ENCODE results near the gene GRAMD1A. TPM values are rescaled to one million over a fixed set of nuclear protein-coding genes. Genes with fewer than 3 reads are reported as not detected.

The GRAMD1A gene
- total and polyA plus RNA-seq, 12 donors: 19.5 to 49.4 (median 31.8) TPM

- Histone ChIP-seq H3K36me3 (no peaks in the 10 kb centered on the region), H3K4me1 (peaks cover 0 to 7% (median 0%) of the 10 kb centered on the region in 9 donors), H3K4me3 (no peak overlapping the region), H3K27me3 (peaks cover 0 to 9% (median 0%) of the 10 kb centered on the region in 7 donors), H3K9me3 (peaks cover 0 to 13% (median 6%) of the 10 kb centered on the region in 11 donors), H3K27ac (no peak overlapping the region)
- 16 to 19% methylated on average over 14 of the region's 14 CpGs for WGBS, 2 donors
- intact Hi-C loops (cut with DNase I): loop anchor here in 7 of 10 donors (2.0 to 10.0 kb wide), 6 partner anchors 65 to 75 kb away; partner anchors contain the start of genes LGI4 (in 4 of the 7), FXYD1 (in 3 of the 7) and FXYD7 (in 1 of the 7)
- ATAC-seq: peak; percentile 80 to 92 (median 88)
- DNase-seq: peak; percentile 79 to 88
- peak; percentile 71 to 90 (median 84) for TF ChIP-seq CTCF (IDR thresholded peaks at IDR 0.05)
These were observed 66.8 kb downstream of the GRAMD1A start for GRCh38 chr19:35066691-35067563.

GRCh38 chr19:35068941-35069634 lies 69.0 kb downstream of the GRAMD1A start:
- H3K4me3 ChIP-seq: no peak overlapping the region
- H3K36me3 ChIP-seq: no peaks in the 10 kb centered on the region
- peaks cover 0 to 7% (median 0%) of the 10 kb centered on the region in 9 donors for H3K4me1 ChIP-seq
- no peak for DNase-seq
- WGBS, 2 donors: 82 to 89% methylated on average over 10 of the region's 10 CpGs
- intact Hi-C loops (cut with DNase I): loop anchor here in 5 of 10 donors (5.0 to 10.0 kb wide), 4 partner anchors 63 to 73 kb away; partner anchors contain the start of genes FXYD1 (in 3 of the 5), LGI4 (in 3 of the 5) and FXYD7 (in 1 of the 5)
- peaks cover 0 to 9% (median 0%) of the 10 kb centered on the region in 7 donors for H3K27me3 ChIP-seq
- no peak for TF ChIP-seq CTCF (IDR thresholded peaks at IDR 0.05)
- peaks cover 0 to 13% (median 6%) of the 10 kb centered on the region in 11 donors for H3K9me3 ChIP-seq
- ATAC-seq: no peak
- H3K27ac ChIP-seq: no peak overlapping the region

- no peak overlapping the region for H3K4me3 ChIP-seq
- H3K27me3 ChIP-seq: peaks cover 0 to 9% (median 0%) of the 10 kb centered on the region in 7 donors
- H3K9me3 ChIP-seq: peaks cover 0 to 13% (median 6%) of the 10 kb centered on the region in 11 donors
- intact Hi-C loops (cut with DNase I): loop anchor here in 5 of 10 donors (5.0 to 10.0 kb wide), 4 partner anchors 63 to 73 kb away; partner anchors contain the start of genes FXYD1 (in 3 of the 5), LGI4 (in 3 of the 5) and FXYD7 (in 1 of the 5)
- no peaks in the 10 kb centered on the region for H3K36me3 ChIP-seq
- ATAC-seq: no peak
- H3K4me1 ChIP-seq: peaks cover 0 to 7% (median 0%) of the 10 kb centered on the region in 9 donors
- 64 to 88% methylated on average over 1 of the region's 1 CpG for WGBS, 2 donors
- H3K27ac ChIP-seq: no peak overlapping the region
- TF ChIP-seq CTCF (IDR thresholded peaks at IDR 0.05): no peak
- no peak for DNase-seq
These were observed 69.6 kb downstream of the GRAMD1A start for GRCh38 chr19:35069696-35070095.

DNA sequence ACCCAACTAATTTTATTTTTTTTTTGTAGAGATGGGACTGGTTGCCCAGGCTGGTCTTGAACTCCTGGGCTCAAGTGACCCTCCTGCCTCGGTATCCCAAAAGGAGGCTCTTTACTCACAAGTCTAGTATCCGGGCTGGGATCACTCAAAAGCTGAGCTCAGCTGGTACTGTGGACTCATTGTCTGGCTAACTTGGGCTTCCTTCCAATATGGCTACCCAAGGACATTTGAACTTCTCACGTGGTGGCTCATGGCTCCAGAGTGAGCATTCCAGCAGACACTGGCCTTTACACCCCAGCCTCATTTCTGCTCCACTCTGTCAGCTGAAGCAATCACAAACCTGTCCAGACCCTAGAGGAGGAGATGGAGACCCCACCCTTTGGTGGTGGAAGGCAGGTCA lies 70.3 kb downstream of the GRAMD1A start:
- TF ChIP-seq CTCF (IDR thresholded peaks at IDR 0.05): no peak
- peaks cover 0 to 7% (median 0%) of the 10 kb centered on the region in 9 donors for H3K4me1 ChIP-seq
- WGBS, 2 donors: 83 to 88% methylated on average over 3 of the region's 3 CpGs
- no peak overlapping the region for H3K27ac ChIP-seq
- peaks cover 0 to 13% (median 6%) of the 10 kb centered on the region in 11 donors for H3K9me3 ChIP-seq
- H3K36me3 ChIP-seq: no peaks in the 10 kb centered on the region
- H3K27me3 ChIP-seq: peaks cover 0 to 9% (median 0%) of the 10 kb centered on the region in 7 donors
- H3K4me3 ChIP-seq: no peak overlapping the region
- intact Hi-C loops (cut with DNase I): no loop called here
- DNase-seq (no peak), ATAC-seq (no peak)

All from heart right ventricle (tissue), 16 donors.